Measurements from ENCODE around the gene ST3GAL3.

- TF ChIP-seq EZH2 (IDR thresholded peaks at IDR 0.05) (no peak), POLR2AphosphoS5 (IDR thresholded peaks at IDR 0.05; ENCODE audit: borderline replicate concordance, low read depth, low read length) (no peak)
These were observed 72.6 kb downstream of the ST3GAL3 start for GRCh38 chr1:43779805-43780403.
